A673 (cell line): ENCODE measurements around the gene APBB2. TPM values are rescaled to one million over a fixed set of nuclear protein-coding genes. Genes with fewer than 3 reads are reported as not detected.
"Not testable (repeated sequence)": the region's sequence is repeated elsewhere in the genome, so short reads cannot be mapped to it uniquely, and the experiment has no call there.

Experiments used
- BruUV-seq: library from RNA; stranded (reverse); fragments of 400-500 nt; replicated peaks from 2 replicates; lab custom pipeline; 2021; lab: Mats Ljungman, UMichigan
- CTCF ChIA-PET: fragments of 300-600 bp; sonication (Branson Sonifier 250); formaldehyde crosslinking; loops from one replicate; lab custom pipeline; 2022; ENCODE audit warnings: antibody characterized with exemption; lab: Charles Lee
- POLR2A ChIA-PET: fragments of 300-600 bp; sonication (Branson Sonifier 250); formaldehyde crosslinking; loops from one replicate; lab custom pipeline; 2022; ENCODE audit warnings: antibody characterized with exemption; ENCODE audit not compliant: low non-redundant PET; lab: Charles Lee
- DNase-seq: peaks from one replicate; pipeline ENCODE4 v3.0.0-alpha.2; 2015; ENCODE audit warnings: low spot score
- H3K27ac ChIP-seq: fragments of 200-600 bp; sonication (generic); 2 replicates; pipeline ENCODE4 v1.5.1; 2016; ENCODE audit warnings: mixed run types, low read depth, mild to moderate bottlenecking, mixed read lengths, antibody characterized with exemption, low read length; ENCODE audit not compliant: poor library complexity, severe bottlenecking
- H3K27me3 ChIP-seq: fragments of 200-600 bp; sonication (generic); replicated peaks from 2 replicates; pipeline ENCODE4 v1.6.1; 2017; ENCODE audit warnings: mixed run types, low read depth, mild to moderate bottlenecking, mixed read lengths, antibody characterized with exemption, low read length; ENCODE audit not compliant: insufficient read depth, poor library complexity
- H3K36me3 ChIP-seq: fragments of 200-600 bp; sonication (generic); 2 replicates; pipeline ENCODE4 v1.6.1; 2016; ENCODE audit warnings: mixed run types, mild to moderate bottlenecking, mixed read lengths, antibody characterized with exemption, low read length; ENCODE audit not compliant: insufficient read depth, poor library complexity, severe bottlenecking
- H3K4me1 ChIP-seq: fragments of 200-600 bp; sonication (generic); 2 replicates; pipeline ENCODE4 v1.6.1; 2017; ENCODE audit warnings: mixed run types, mild to moderate bottlenecking, mixed read lengths, antibody characterized with exemption, low read length; ENCODE audit not compliant: insufficient read depth, poor library complexity, severe bottlenecking
- H3K4me3 ChIP-seq: fragments of 200-600 bp; sonication (generic); 2 replicates; pipeline ENCODE4 v1.5.1; 2016; ENCODE audit warnings: low read depth, mixed run types, mild to moderate bottlenecking, mixed read lengths, low read length; ENCODE audit not compliant: poor library complexity, severe bottlenecking
- H3K9me3 ChIP-seq: fragments of 200-600 bp; sonication (generic); 2 replicates; pipeline ENCODE4 v1.6.1; 2016; ENCODE audit warnings: mixed run types, low read depth, mild to moderate bottlenecking, mixed read lengths, antibody characterized with exemption, low read length; ENCODE audit not compliant: poor library complexity, severe bottlenecking
- EZH2 ChIP-seq: fragments of 200-600 bp; sonication (generic); IDR thresholded peaks from 2 replicates; pipeline ENCODE4 v1.6.1; 2017; ENCODE audit warnings: borderline replicate concordance, low read depth, mild to moderate bottlenecking, mixed read lengths, antibody characterized with exemption, low read length; ENCODE audit not compliant: poor library complexity, severe bottlenecking
- intact Hi-C: fragments of 100-400 bp; cut with micrococcal nuclease; formaldehyde crosslinking; loops from one replicate; pipeline ENCODE4 v1.10.0; 2022; ENCODE audit not compliant: unreplicated experiment
- total RNA-seq: library from RNA; stranded (reverse); gene quantifications from 2 replicates; pipeline ENCODE4 v1.2.3, GENCODE V29; 2021
- TF ChIP-seq, protein P1 (sequence below): fragments of 300-800, 200-600 bp; sonication (generic); conservative IDR thresholded peaks from 2 replicates; pipeline ENCODE4 v1.5.1; 2017; ENCODE audit warnings: low read depth, mild to moderate bottlenecking, antibody characterized with exemption, low read length, moderate library complexity, mixed read lengths

Gene APBB2
- total RNA-seq, 1 experiment from 2014 or later: 10.3 TPM

DNA sequence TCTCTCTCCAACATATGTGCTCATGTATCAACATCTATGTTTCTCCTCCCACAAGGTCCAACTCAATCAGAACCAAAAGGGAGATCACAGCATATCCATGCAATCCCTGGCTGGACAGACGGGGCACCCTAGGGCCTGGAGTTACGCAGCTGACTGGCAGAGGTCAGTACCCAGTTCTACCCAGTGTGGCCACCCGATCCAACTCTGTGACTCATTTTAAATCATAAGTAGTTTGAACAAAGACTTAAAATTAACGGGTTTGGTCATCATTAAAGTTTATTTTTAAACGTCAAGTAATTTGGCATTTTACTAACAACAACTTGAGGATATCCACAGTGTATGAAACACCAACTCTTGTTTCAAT, 59.5 kb downstream of the APBB2 start:
- Histone ChIP-seq H3K9me3 (no peaks in the 10 kb centered on the region), H3K4me1 (no peaks in the 10 kb centered on the region), H3K4me3 (no peak overlapping the region), H3K27ac (no peak overlapping the region), H3K36me3 (no peaks in the 10 kb centered on the region), H3K27me3 (no peaks in the 10 kb centered on the region)
- ChIA-PET POLR2A (no interaction called here), CTCF (no interaction called here)
- DNase-seq: no peak
- BruUV-seq: no TSS peak
- intact Hi-C loops: no loop called here
- TF ChIP-seq, protein P1, sequence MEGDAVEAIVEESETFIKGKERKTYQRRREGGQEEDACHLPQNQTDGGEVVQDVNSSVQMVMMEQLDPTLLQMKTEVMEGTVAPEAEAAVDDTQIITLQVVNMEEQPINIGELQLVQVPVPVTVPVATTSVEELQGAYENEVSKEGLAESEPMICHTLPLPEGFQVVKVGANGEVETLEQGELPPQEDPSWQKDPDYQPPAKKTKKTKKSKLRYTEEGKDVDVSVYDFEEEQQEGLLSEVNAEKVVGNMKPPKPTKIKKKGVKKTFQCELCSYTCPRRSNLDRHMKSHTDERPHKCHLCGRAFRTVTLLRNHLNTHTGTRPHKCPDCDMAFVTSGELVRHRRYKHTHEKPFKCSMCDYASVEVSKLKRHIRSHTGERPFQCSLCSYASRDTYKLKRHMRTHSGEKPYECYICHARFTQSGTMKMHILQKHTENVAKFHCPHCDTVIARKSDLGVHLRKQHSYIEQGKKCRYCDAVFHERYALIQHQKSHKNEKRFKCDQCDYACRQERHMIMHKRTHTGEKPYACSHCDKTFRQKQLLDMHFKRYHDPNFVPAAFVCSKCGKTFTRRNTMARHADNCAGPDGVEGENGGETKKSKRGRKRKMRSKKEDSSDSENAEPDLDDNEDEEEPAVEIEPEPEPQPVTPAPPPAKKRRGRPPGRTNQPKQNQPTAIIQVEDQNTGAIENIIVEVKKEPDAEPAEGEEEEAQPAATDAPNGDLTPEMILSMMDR: no peak
- TF ChIP-seq EZH2: no peak

DNA sequence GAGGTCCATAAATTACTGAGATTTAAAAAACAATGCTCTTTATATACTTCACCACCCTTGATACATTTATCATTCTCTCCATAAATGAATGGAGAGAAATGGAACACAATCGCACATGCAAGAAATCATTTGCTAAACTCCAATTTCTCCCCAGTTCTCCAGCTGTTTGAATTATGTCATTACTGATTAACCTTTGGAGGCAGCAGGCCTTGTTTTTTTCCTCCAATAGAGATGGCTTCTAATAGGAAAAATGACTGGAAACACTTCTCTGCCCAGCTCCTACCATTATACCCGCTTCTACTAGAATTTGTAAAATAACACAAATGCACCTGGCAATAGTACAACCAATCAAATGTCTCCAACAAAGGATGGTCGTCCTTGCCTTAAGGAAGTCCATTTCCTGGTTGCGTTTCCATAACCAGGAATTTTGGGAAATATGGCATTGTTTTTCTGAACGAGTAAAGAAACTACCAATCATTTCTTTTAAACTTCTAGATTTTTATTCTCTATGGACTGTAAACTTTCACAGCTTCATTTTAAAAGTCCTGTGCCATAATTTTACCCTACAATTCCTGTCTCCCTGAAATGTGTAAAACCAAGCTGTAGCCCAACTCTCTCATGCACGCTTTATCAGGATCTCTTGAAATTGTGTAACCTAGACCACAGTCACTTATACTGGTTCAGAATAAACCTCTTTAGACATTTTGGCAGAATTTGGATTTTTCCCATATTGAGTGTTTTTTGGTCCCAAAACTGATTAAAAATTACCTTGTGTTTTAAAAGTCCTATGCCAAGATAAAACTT, 60.1 kb downstream of the APBB2 start:
- Histone ChIP-seq H3K36me3 (no peaks in the 10 kb centered on the region), H3K9me3 (no peaks in the 10 kb centered on the region), H3K27ac (no peak overlapping the region), H3K4me1 (no peaks in the 10 kb centered on the region), H3K4me3 (no peak overlapping the region), H3K27me3 (no peaks in the 10 kb centered on the region)
- CTCF ChIA-PET: no interaction called here
- no TSS peak for BruUV-seq
- TF ChIP-seq, protein P1: no peak
- TF ChIP-seq EZH2: no peak
- POLR2A ChIA-PET: no interaction called here
- no peak for DNase-seq
- intact Hi-C loops: no loop called here

DNA sequence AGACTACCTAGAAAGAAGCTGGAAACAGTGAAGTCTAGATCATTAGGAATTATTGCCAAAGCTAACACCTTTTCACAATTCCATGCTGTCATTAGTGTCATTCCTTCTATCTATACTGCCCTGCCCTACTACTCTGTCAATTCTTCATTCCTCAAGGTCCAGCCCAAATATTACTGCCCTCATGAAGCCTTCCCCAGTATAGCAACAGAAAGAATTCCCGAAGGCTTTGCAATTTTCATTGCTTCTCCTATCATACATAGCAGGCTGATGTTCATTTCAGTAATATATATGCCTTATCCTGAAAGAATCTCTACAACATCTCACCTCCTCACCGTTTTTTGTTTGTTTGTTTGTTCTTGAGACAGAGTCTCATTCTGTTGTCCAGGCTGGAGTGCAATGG, 63.9 kb downstream of the APBB2 start:
- H3K27ac ChIP-seq: no peak overlapping the region
- CTCF ChIA-PET: no interaction called here
- BruUV-seq: no TSS peak
- POLR2A ChIA-PET: no interaction called here
- no peak for DNase-seq
- H3K36me3 ChIP-seq: no peaks in the 10 kb centered on the region
- no peaks in the 10 kb centered on the region for H3K4me1 ChIP-seq
- peaks cover 3% of the 10 kb centered on the region for H3K27me3 ChIP-seq
- TF ChIP-seq, protein P1: no peak
- no peak for TF ChIP-seq EZH2
- no peak overlapping the region for H3K4me3 ChIP-seq
- H3K9me3 ChIP-seq: no peaks in the 10 kb centered on the region
- intact Hi-C loops: no loop called here

DNA sequence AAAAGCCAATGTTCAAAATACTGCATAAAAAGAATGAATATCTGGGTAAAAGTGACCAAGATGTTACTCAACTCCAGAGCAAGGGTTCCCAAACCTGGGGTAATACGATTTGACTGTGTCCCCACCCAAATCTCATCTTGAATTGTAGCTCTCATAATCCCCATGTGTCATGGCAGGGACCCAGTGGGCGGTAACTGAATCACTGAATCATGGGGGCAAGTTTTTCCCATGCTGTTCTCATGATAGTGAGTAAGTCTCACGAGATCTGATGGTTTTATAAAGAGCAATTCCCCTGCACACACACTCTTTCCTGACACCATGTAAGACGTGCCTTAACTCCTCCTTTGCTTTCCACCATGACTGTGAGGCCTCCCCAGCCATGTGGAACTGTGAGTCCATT, 64.8 kb downstream of the APBB2 start:
- DNase-seq, CTCF ChIA-PET, H3K36me3 ChIP-seq, H3K27me3 ChIP-seq, intact Hi-C loops, BruUV-seq, H3K27ac ChIP-seq, H3K9me3 ChIP-seq, H3K4me3 ChIP-seq, POLR2A ChIA-PET, H3K4me1 ChIP-seq: not testable (repeated sequence)
